HG03571 (cell line): ENCODE measurements around the gene DAPL1.
"Not testable (repeated sequence)": the region's sequence is repeated elsewhere in the genome, so short reads cannot be mapped to it uniquely, and the experiment has no call there.

ENCODE experiments used
- ATAC-seq: cut with Tn5 transposase; IDR thresholded peaks from one replicate; pipeline ENCODE4 v1.9.1; 2021; ENCODE audit not compliant: unreplicated experiment

DAPL1 gene

GRCh38 chr2:158818511-158818910 lies 23.4 kb downstream of the DAPL1 start:
- ATAC-seq: no peak

DNA sequence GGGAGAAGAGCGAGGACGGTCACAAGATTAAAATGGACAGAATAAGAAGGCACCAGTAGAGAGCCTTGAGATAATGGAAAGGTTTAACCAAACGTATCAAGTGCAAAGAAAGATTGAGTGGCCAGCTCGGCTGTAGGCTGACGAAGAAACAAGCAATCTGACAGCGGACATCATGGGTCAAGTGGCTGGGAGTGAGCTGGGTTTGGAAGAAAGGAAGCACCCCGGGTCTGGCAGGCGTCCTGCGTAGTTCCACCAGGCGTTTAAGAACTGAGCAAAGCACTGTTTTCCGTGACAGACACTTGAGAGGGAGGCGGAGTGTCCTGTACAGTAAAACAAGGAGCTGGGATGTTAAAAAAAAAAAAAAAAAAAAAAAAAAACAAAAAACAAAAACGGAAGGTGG lies 27.1 kb downstream of the DAPL1 start:
- ATAC-seq: no peak

GRCh38 chr2:158823486-158824237 lies 28.5 kb downstream of the DAPL1 start:
- no peak for ATAC-seq

DNA sequence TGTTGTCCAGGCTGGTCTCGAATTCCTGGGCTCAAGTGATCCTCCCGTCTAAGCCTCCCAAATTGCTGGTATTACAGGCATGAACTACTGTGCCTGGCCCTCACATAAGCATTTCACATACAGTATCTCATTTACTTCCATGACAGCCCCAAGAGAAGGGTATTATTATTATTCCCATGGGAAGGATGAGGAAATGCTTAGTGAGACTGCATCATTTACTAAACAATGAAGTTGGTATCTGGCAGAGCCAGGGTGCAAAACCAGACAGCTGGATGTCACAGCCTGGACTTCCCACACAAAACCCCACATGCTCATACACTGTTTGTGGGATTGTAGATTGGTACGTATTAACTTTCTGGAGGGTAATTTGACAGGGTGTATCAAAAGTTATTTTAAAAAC lies 29.9 kb downstream of the DAPL1 start:
- ATAC-seq: no peak

GRCh38 chr2:158826965-158827364 lies 31.8 kb downstream of the DAPL1 start:
- ATAC-seq: no peak

DNA sequence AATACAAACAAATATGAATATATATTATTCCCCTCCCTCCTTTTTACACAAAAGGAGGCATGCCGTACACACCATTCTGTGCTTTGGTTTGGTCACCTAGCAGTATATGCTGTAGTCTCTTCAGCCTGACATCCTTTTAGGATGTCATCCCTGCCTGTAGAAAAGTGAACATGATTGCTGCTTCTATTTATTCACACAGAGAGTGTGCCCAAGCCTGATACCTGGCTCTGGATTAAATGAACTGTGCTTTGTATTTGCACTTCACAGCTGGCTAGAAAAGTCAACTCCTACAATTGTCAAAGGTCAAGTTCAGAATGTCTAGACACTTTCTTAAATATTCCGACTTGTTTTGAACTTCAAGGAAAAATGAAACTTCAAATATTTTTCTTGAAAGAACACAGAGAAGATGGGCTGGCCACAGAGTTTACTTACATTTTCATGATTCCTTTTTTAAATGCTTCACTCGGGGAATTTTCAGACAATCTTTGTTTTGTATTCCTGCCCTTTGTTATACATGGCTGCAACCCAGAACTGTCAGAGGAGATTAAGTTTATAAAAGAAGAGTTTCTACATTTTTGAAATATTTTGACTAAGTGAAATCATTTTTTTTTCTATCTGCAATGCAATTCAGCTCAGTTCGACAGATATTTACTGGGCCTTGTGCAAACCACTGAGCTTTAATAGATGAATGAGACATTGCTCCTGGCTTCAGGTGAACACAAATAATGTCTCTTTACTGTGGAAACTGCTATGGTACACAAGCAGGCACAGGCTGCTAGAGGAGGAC lies 33.5 kb downstream of the DAPL1 start:
- ATAC-seq: no peak

DNA sequence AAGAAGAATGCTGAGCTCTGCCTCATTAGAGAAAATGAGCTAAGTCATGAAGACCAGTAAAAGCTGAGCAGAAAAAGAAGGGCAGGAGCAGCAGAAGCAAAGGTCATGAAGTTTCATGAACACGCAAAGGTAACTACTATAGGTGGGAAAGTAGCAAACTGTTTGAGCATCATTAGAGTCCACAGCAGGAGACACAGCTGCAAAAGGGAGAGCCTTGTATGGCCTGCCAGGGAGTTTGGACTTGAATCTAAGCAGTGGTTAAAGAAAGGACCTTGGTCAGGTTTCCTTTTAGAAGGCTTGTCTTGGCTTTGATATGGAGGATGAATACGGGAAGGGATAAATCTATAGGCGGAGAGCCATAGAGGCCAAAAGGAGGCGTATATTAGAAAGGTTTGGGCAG lies 34.0 kb downstream of the DAPL1 start:
- ATAC-seq: no peak

GRCh38 chr2:158830201-158830600 lies 35.1 kb downstream of the DAPL1 start:
- ATAC-seq: no peak

DNA sequence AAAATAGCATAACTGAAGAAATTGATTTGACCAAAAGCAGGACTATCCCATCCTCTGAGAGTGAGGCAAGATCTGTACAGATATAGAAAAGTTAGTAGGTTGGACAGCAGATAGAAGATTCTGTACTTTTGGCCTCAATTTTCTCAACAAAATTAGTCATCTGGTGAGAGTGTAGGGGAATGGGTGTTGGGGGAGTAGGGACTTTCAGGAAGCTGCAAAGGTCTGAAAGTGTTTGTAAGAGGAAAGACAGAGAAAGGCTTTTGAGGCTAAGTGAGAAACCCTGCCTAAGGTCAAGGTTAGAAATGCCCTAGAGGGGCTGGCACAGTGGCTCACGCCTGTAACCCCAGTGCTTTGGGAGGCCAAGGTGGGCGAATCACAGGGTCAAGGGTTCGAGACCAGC lies 40.3 kb downstream of the DAPL1 start:
- ATAC-seq: no peak

- no peak for ATAC-seq
Observed at GRCh38 chr2:158837645-158838044, 42.5 kb downstream of the DAPL1 start.

- no peak for ATAC-seq
Observed at GRCh38 chr2:158841850-158842249, 46.7 kb downstream of the DAPL1 start.

GRCh38 chr2:158845444-158845843 lies 50.3 kb downstream of the DAPL1 start:
- no peak for ATAC-seq

- ATAC-seq: no peak
Observed at GRCh38 chr2:158845859-158846258, 50.7 kb downstream of the DAPL1 start.

GRCh38 chr2:158847526-158847925 lies 52.4 kb downstream of the DAPL1 start:
- ATAC-seq: not testable (repeated sequence)

DNA sequence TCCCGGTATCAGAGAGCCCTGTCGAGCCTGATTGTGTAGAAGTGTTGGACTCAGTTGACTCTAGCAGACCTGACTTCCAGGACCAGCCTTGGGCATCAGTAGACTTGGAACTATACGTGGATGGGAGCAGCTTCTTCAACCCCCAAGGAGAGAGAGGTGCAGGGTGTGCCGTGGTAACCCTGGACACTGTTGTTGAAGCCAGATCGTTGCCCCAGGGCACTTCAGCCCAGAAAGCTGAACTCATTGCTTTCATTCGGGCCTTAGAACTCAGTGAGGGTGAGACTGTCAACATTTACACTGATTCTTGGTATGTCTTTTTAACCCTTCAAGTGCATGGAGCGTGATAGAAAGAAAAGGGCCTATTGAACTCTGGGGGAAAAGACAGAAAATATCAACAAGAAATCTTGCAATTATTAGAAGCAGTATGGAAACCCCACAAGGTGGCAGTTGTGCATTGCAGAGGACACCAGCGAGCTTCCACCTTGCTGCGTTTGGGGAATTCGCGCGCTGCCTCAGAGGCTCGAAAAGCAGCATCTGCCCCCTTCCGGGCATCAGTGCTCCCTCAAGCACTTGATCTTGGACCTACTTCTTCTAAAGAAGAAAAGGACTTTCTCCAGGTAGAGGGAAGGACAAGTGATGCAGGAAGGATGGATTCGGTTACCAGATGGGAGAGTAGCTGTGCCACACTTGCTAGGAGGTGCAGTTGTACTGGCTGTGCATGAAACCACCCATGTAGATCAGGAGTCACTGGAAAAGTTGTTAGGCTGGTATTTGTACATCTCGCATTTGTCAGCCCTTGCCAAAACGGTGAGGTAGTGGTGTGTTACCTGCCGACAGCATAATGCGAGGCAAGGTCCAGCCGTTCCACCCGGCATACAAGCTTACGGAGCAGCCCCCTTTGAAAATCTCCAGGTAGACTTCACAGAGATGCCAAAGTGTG lies 53.2 kb downstream of the DAPL1 start:
- ATAC-seq: not testable (repeated sequence)

- ATAC-seq: not testable (repeated sequence)
Observed at GRCh38 chr2:158860179-158860578, 65.1 kb downstream of the DAPL1 start.

GRCh38 chr2:158861626-158862025 lies 66.5 kb downstream of the DAPL1 start:
- not testable (repeated sequence) for ATAC-seq

DNA sequence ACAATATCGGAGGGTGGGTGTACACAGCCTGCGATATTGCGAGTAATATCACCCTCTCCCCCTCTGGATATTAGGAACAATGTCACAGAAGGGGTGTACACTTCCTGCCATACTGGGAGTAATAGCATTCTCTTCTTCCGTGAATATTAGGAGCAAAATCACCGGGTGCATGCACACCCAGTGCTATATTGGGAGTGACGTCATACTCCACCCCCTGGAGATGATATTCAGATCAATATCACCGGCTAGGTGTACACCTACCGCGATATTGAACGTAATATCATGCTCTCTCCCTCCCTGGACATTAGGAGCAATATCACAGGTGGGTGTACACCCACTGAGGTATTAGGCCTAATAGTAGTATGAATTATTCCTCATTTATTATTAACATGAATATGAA lies 70.4 kb downstream of the DAPL1 start:
- not testable (repeated sequence) for ATAC-seq
